MM.1S (cell line): ENCODE data around the gene IL26.

Experiments
- EZH2 ChIP-seq: fragments of 300-600 bp; sonication (generic); optimal IDR thresholded peaks from 2 replicates; pipeline ENCODE3; 2017; ENCODE audit warnings: low read depth, mild to moderate bottlenecking, antibody characterized with exemption, low read length, mixed read lengths
- EZH2phosphoT487 ChIP-seq: fragments of 300-600 bp; sonication (generic); IDR thresholded peaks from 2 replicates; pipeline ENCODE4 v1.6.1; 2018; ENCODE audit warnings: antibody characterized with exemption, low read length
- TF ChIP-seq, protein P1 (sequence below): fragments of 300-600 bp; sonication (generic); IDR thresholded peaks from 2 replicates; pipeline ENCODE4 v1.5.1; 2016; ENCODE audit warnings: antibody characterized with exemption, low read length, mixed read lengths

DNA sequence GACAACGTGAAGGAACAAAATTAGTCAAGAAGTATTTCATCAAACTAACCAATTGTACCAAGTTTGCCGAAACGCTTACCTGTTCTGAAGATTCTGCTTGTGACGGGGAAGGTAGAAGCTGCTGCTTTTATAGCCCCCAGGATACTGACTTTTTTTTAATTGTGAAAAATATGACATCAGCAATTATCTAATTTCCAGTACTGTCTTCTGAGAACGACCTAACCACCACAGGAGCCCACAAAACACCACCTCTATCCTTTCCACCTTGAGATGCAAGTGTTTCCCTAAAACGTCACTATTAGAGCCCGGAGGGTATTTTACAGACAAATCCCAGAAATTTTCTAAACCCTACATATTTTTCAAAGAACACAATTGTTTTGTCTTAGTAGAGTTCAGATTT, 27.9 kb upstream of the IL26 start, which contains the start of gene IL22:
- TF ChIP-seq EZH2: no peak
- TF ChIP-seq, protein P1, sequence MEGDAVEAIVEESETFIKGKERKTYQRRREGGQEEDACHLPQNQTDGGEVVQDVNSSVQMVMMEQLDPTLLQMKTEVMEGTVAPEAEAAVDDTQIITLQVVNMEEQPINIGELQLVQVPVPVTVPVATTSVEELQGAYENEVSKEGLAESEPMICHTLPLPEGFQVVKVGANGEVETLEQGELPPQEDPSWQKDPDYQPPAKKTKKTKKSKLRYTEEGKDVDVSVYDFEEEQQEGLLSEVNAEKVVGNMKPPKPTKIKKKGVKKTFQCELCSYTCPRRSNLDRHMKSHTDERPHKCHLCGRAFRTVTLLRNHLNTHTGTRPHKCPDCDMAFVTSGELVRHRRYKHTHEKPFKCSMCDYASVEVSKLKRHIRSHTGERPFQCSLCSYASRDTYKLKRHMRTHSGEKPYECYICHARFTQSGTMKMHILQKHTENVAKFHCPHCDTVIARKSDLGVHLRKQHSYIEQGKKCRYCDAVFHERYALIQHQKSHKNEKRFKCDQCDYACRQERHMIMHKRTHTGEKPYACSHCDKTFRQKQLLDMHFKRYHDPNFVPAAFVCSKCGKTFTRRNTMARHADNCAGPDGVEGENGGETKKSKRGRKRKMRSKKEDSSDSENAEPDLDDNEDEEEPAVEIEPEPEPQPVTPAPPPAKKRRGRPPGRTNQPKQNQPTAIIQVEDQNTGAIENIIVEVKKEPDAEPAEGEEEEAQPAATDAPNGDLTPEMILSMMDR: no peak
- no peak for TF ChIP-seq EZH2phosphoT487
